ENCODE data around the gene SEC24C. TPM values are rescaled to one million over a fixed set of nuclear protein-coding genes. Genes with fewer than 3 reads are reported as not detected.

Gene SEC24C
- total RNA-seq, 2 donors from 2014 or later = 152 to 172 TPM

GRCh38 chr10:73798927-73799560 is 54.9 kb downstream of the SEC24C start:
- Mint-ChIP-seq H3K27me3 (no peaks in the 10 kb centered on the region), H3K9me3 (no peaks in the 10 kb centered on the region), H3K4me3 (no peak overlapping the region), H3K27ac (no peak overlapping the region), H3K36me3 (peaks cover 15% of the 10 kb centered on the region), H3K4me1 (ENCODE audit: low read depth in 2 of 2) (peaks cover 12 to 20% of the 10 kb centered on the region in 2 donors)
- ATAC-seq (peak in 1 of 2 donors; percentile 37), DNase-seq (ENCODE audit: low spot score) (no peak)

GRCh38 chr10:73799899-73800559 is 55.9 kb downstream of the SEC24C start:
- Mint-ChIP-seq H3K27me3 (no peaks in the 10 kb centered on the region), H3K4me3 (no peak overlapping the region)
- ATAC-seq = no peak

GRCh38 chr10:73800560-73801252 is 56.5 kb downstream of the SEC24C start:
- Mint-ChIP-seq H3K9me3 (no peaks in the 10 kb centered on the region), H3K36me3 (peaks cover 13% of the 10 kb centered on the region), H3K27ac (no peak overlapping the region), H3K27me3 (no peaks in the 10 kb centered on the region), H3K4me1 (ENCODE audit: low read depth in 2 of 2) (peaks cover 18 to 22% of the 10 kb centered on the region in 2 donors), H3K4me3 (no peak overlapping the region)
- DNase-seq (ENCODE audit: low spot score) = no peak
- ATAC-seq = no peak

More at GRCh38 chr10:73799899-73800559, 55.9 kb downstream of the SEC24C start:
- H3K9me3 Mint-ChIP-seq = no peaks in the 10 kb centered on the region
- H3K36me3 Mint-ChIP-seq = peaks cover 15% of the 10 kb centered on the region
- peaks cover 16 to 21% of the 10 kb centered on the region in 2 donors for H3K4me1 Mint-ChIP-seq (ENCODE audit: low read depth in 2 of 2)
- DNase-seq (ENCODE audit: low spot score) = no peak
- no peak overlapping the region for H3K27ac Mint-ChIP-seq

- H3K27me3 Mint-ChIP-seq = no peaks in the 10 kb centered on the region
- no peak overlapping the region for H3K27ac Mint-ChIP-seq
- DNase-seq (ENCODE audit: low spot score) (no peak), ATAC-seq (no peak)
- no peak overlapping the region for H3K4me3 Mint-ChIP-seq
- peaks cover 18% of the 10 kb centered on the region for H3K36me3 Mint-ChIP-seq
- H3K9me3 Mint-ChIP-seq = no peaks in the 10 kb centered on the region
- H3K4me1 Mint-ChIP-seq (ENCODE audit: low read depth in 2 of 2) = peaks cover 23 to 25% of the 10 kb centered on the region in 2 donors
Measured at GRCh38 chr10:73801253-73801590, 57.0 kb downstream of the SEC24C start.

- Mint-ChIP-seq H3K4me3 (no peak overlapping the region), H3K4me1 (ENCODE audit: low read depth in 2 of 2) (peaks cover 32 to 35% of the 10 kb centered on the region in 2 donors)
Measured at GRCh38 chr10:73802276-73802991, 58.3 kb downstream of the SEC24C start.

GRCh38 chr10:73803680-73804286 is 59.6 kb downstream of the SEC24C start:
- Mint-ChIP-seq H3K4me3 (peak overlapping the region; percentile 4), H3K9me3 (no peaks in the 10 kb centered on the region), H3K4me1 (ENCODE audit: low read depth in 2 of 2) (peaks cover 33 to 42% of the 10 kb centered on the region in 2 donors), H3K27ac (peak overlapping the region; percentile 53 to 88), H3K36me3 (peaks cover 25% of the 10 kb centered on the region), H3K27me3 (no peaks in the 10 kb centered on the region)
- DNase-seq (ENCODE audit: low spot score) (no peak), ATAC-seq (peak; percentile 43 to 52)

More at GRCh38 chr10:73802276-73802991, 58.3 kb downstream of the SEC24C start:
- no peak for DNase-seq (ENCODE audit: low spot score)
- Mint-ChIP-seq H3K9me3 (no peaks in the 10 kb centered on the region), H3K27me3 (no peaks in the 10 kb centered on the region), H3K27ac (peak overlapping the region; percentile 53 to 88), H3K36me3 (peaks cover 29% of the 10 kb centered on the region)
- ATAC-seq = no peak

GRCh38 chr10:73806176-73806950 is 62.2 kb downstream of the SEC24C start:
- Mint-ChIP-seq H3K4me1 (ENCODE audit: low read depth in 2 of 2) (peaks cover 48 to 61% of the 10 kb centered on the region in 2 donors), H3K36me3 (peaks cover 39% of the 10 kb centered on the region), H3K27ac (peak overlapping the region; percentile 13 to 31)

GRCh38 chr10:73807471-73807870 is 63.3 kb downstream of the SEC24C start:
- H3K27ac Mint-ChIP-seq = peak overlapping the region; percentile 7 to 13

More at GRCh38 chr10:73806176-73806950, 62.2 kb downstream of the SEC24C start:
- Mint-ChIP-seq H3K27me3 (no peaks in the 10 kb centered on the region), H3K9me3 (no peaks in the 10 kb centered on the region), H3K4me3 (peak overlapping the region; percentile 21)
- no peak for ATAC-seq
- no peak for DNase-seq (ENCODE audit: low spot score)

GRCh38 chr10:73808021-73808815 is 64.0 kb downstream of the SEC24C start:
- Mint-ChIP-seq H3K4me1 (ENCODE audit: low read depth in 2 of 2) (peaks cover 49 to 56% of the 10 kb centered on the region in 2 donors), H3K4me3 (peak overlapping the region; percentile 94), H3K9me3 (no peaks in the 10 kb centered on the region), H3K36me3 (peaks cover 33% of the 10 kb centered on the region), H3K27me3 (no peaks in the 10 kb centered on the region), H3K27ac (peak overlapping the region; percentile 90 to 96)
- ATAC-seq (no peak), DNase-seq (ENCODE audit: low spot score) (no peak)

More at GRCh38 chr10:73807471-73807870, 63.3 kb downstream of the SEC24C start:
- Mint-ChIP-seq H3K4me3 (peak overlapping the region; percentile 21), H3K27me3 (no peaks in the 10 kb centered on the region), H3K4me1 (ENCODE audit: low read depth in 2 of 2) (peaks cover 48 to 61% of the 10 kb centered on the region in 2 donors), H3K36me3 (peaks cover 39% of the 10 kb centered on the region), H3K9me3 (no peaks in the 10 kb centered on the region)
- DNase-seq (ENCODE audit: low spot score) (no peak), ATAC-seq (no peak)

- peaks cover 45 to 46% of the 10 kb centered on the region in 2 donors for H3K4me1 Mint-ChIP-seq (ENCODE audit: low read depth in 2 of 2)
- H3K27ac Mint-ChIP-seq = peak overlapping the region; percentile 90 to 96
- no peaks in the 10 kb centered on the region for H3K9me3 Mint-ChIP-seq
- H3K4me3 Mint-ChIP-seq = peak overlapping the region; percentile 94
- ATAC-seq (no peak), DNase-seq (ENCODE audit: low spot score) (no peak)
- H3K27me3 Mint-ChIP-seq = no peaks in the 10 kb centered on the region
- peaks cover 33% of the 10 kb centered on the region for H3K36me3 Mint-ChIP-seq
Measured at GRCh38 chr10:73809061-73809818, 65.1 kb downstream of the SEC24C start.

GRCh38 chr10:73810358-73810734 is 66.2 kb downstream of the SEC24C start:
- Mint-ChIP-seq H3K4me3 (peak overlapping the region; percentile 94), H3K36me3 (peaks cover 33% of the 10 kb centered on the region), H3K27me3 (no peaks in the 10 kb centered on the region), H3K4me1 (ENCODE audit: low read depth in 2 of 2) (peaks cover 45% of the 10 kb centered on the region in 2 donors), H3K9me3 (no peaks in the 10 kb centered on the region), H3K27ac (peak overlapping the region; percentile 90 to 96)
- no peak for DNase-seq (ENCODE audit: low spot score)
- no peak for ATAC-seq
